ENCODE data around the gene LIMS2.

- TF ChIP-seq, protein P1, sequence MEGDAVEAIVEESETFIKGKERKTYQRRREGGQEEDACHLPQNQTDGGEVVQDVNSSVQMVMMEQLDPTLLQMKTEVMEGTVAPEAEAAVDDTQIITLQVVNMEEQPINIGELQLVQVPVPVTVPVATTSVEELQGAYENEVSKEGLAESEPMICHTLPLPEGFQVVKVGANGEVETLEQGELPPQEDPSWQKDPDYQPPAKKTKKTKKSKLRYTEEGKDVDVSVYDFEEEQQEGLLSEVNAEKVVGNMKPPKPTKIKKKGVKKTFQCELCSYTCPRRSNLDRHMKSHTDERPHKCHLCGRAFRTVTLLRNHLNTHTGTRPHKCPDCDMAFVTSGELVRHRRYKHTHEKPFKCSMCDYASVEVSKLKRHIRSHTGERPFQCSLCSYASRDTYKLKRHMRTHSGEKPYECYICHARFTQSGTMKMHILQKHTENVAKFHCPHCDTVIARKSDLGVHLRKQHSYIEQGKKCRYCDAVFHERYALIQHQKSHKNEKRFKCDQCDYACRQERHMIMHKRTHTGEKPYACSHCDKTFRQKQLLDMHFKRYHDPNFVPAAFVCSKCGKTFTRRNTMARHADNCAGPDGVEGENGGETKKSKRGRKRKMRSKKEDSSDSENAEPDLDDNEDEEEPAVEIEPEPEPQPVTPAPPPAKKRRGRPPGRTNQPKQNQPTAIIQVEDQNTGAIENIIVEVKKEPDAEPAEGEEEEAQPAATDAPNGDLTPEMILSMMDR (IDR thresholded peaks at IDR 0.05; ENCODE audit: low read depth, low read length), result no peak
- TF ChIP-seq MAX (IDR thresholded peaks at IDR 0.05; ENCODE audit: low read depth, low read length), result no peak
These were observed 47.5 kb upstream of the LIMS2 start for GRCh38 chr2:127722807-127723206.

All from NB4 (cell line).